ENCODE data around the gene SLC33A1.

DNA sequence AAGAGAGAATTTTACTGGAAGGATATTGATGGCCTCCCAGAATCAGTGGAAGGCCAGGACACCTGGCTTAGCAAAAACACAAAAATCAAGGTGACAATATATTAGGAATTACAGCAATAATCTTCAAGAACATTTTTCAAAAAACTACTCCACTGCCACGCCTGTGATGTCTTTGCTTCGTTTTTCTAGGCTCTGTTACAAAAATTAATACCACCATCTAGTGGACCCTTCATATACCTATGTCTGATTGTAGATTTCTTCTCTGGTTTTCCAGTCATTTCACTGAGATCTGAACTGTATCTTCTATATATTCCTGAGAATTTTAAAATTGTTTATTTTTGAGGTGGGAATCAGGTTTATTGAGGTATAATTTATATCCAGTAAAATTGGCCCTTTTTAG, 5.6 kb upstream of the SLC33A1 start:
- TF ChIP-seq, protein P1, sequence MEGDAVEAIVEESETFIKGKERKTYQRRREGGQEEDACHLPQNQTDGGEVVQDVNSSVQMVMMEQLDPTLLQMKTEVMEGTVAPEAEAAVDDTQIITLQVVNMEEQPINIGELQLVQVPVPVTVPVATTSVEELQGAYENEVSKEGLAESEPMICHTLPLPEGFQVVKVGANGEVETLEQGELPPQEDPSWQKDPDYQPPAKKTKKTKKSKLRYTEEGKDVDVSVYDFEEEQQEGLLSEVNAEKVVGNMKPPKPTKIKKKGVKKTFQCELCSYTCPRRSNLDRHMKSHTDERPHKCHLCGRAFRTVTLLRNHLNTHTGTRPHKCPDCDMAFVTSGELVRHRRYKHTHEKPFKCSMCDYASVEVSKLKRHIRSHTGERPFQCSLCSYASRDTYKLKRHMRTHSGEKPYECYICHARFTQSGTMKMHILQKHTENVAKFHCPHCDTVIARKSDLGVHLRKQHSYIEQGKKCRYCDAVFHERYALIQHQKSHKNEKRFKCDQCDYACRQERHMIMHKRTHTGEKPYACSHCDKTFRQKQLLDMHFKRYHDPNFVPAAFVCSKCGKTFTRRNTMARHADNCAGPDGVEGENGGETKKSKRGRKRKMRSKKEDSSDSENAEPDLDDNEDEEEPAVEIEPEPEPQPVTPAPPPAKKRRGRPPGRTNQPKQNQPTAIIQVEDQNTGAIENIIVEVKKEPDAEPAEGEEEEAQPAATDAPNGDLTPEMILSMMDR (conservative IDR thresholded peaks at IDR 0.05; ENCODE audit: low read depth, low read length) = peak; percentile 52
- TF ChIP-seq EZH2 (IDR thresholded peaks at IDR 0.05; ENCODE audit: borderline replicate concordance, low read depth, low read length, poor library complexity, severe bottlenecking) = no peak

Data from A673 (cell line).